B cell (primary cell): ENCODE data around the gene TMEM220. TPM values are rescaled to one million over a fixed set of nuclear protein-coding genes. Genes with fewer than 3 reads are reported as not detected.

Experiments used
- ATAC-seq: fragments of 200-7000 bp; cut with Tn5 transposase; one replicate; pipeline ENCODE4 v1.10.0; 2021; ENCODE audit warnings: low read depth, mild to moderate bottlenecking, moderate number of reproducible peaks, moderate library complexity
- CTCF ChIA-PET: fragments of 350-600 bp; sonication (Branson Sonifier 250); formaldehyde crosslinking; loops from one replicate; lab custom pipeline; 2021; ENCODE audit warnings: antibody characterized with exemption, inconsistent platforms; lab: Charles Lee
- POLR2A ChIA-PET: fragments of 350-600 bp; sonication (Branson Sonifier 250); formaldehyde crosslinking; loops from one replicate; lab custom pipeline; 2021; ENCODE audit warnings: antibody characterized with exemption; lab: Charles Lee
- DNase-seq: peaks from one replicate; pipeline ENCODE4 v3.0.0; 2013
- H2AFZ ChIP-seq: 2 replicates; pipeline ENCODE4 v1.6.1; 2012; ENCODE audit warnings: mild to moderate bottlenecking, low read depth, low read length; ENCODE audit not compliant: insufficient read depth, poor library complexity, severe bottlenecking
- H3K27ac ChIP-seq, 2 donors: 1 replicate in 1 of 2; 2 replicates in 1 of 2; pipeline ENCODE4 v1.5.1; 2012 to 2013; ENCODE audit warnings: low read length in 2 of 2, mild to moderate bottlenecking in 2 of 2, moderate library complexity in 1 of 2
- H3K27me3 ChIP-seq, 4 experiments: fragments of 200-600 bp in 1 of 4; sonication (generic) in 1 of 4; replicated peaks in 1 of 4; 1 replicate in 2 of 4; 2 replicates in 2 of 4; pipeline versions ENCODE4 v1.6.1 to v1.7.0; 2013 to 2016; ENCODE audit warnings: low read length in 3 of 4, mild to moderate bottlenecking in 2 of 4, mixed read lengths in 1 of 4, moderate library complexity in 1 of 4; ENCODE audit not compliant: insufficient read depth in 4 of 4, control insufficient read depth in 3 of 4; ENCODE audit errors: control extremely low read depth in 1 of 4
- H3K36me3 ChIP-seq, 2 experiments: replicated peaks in 1 of 2; 1 replicate in 1 of 2; 2 replicates in 1 of 2; pipeline versions ENCODE4 v1.6.1 to v1.7.1; 2013; ENCODE audit warnings: low read length in 1 of 2; ENCODE audit not compliant: insufficient read depth in 2 of 2, control insufficient read depth in 1 of 2; ENCODE audit errors: control extremely low read depth in 1 of 2, extremely low read depth in 1 of 2
- H3K4me1 ChIP-seq, 2 donors: fragments of 200-600 bp in 1 of 2; sonication (generic) in 1 of 2; 1 replicate in 1 of 2; 2 replicates in 1 of 2; pipeline versions ENCODE4 v1.5.1 to v1.6.1; 2013 to 2017; ENCODE audit warnings: low read length in 2 of 2; ENCODE audit not compliant: control insufficient read depth in 2 of 2, insufficient read depth in 2 of 2
- H3K4me2 ChIP-seq: replicated peaks from 2 replicates; pipeline ENCODE3; 2012; ENCODE audit warnings: mild to moderate bottlenecking, low read depth, low read length; ENCODE audit not compliant: poor library complexity, severe bottlenecking
- H3K4me3 ChIP-seq, 5 experiments: fragments of 200-600 bp in 1 of 5; sonication (generic) in 1 of 5; 1 replicate in 3 of 5; 2 replicates in 2 of 5; pipeline versions ENCODE4 v1.5.1 to v1.7.0; 2011 to 2016; ENCODE audit warnings: low read length in 4 of 5, mild to moderate bottlenecking in 4 of 5, low read depth in 2 of 5, control low read depth in 1 of 5, moderate library complexity in 1 of 5; ENCODE audit not compliant: insufficient read depth in 1 of 5; ENCODE audit errors: control extremely low read depth in 1 of 5, extremely low read depth in 1 of 5
- H3K79me2 ChIP-seq: fragments of 200-600 bp; sonication (generic); one replicate; pipeline ENCODE4 v1.6.0; 2016; ENCODE audit warnings: low read length; ENCODE audit not compliant: control insufficient read depth, insufficient read depth
- H3K9ac ChIP-seq: fragments of 200-600 bp; sonication (generic); 2 replicates; pipeline ENCODE4 v1.6.1; 2017; ENCODE audit warnings: mild to moderate bottlenecking, low read length, moderate library complexity
- H3K9me3 ChIP-seq, 3 donors: one replicate each; pipeline versions ENCODE4 v1.6.1 to v1.7.1; 2013; ENCODE audit warnings: low read length in 2 of 3; ENCODE audit not compliant: control insufficient read depth in 2 of 3, insufficient read depth in 1 of 3; ENCODE audit errors: control extremely low read depth in 1 of 3
- H4K20me1 ChIP-seq: 2 replicates; pipeline ENCODE4 v1.6.0; 2012; ENCODE audit warnings: mild to moderate bottlenecking, low read length; ENCODE audit not compliant: insufficient read depth, control insufficient read depth, poor library complexity, severe bottlenecking
- H3K27ac Mint-ChIP-seq: one replicate; pipeline ENCODE4 v1.8.0; 2021; ENCODE audit warnings: mixed read lengths
- H3K27me3 Mint-ChIP-seq: one replicate; pipeline ENCODE4 v1.8.0; 2021; ENCODE audit warnings: mixed read lengths
- H3K4me1 Mint-ChIP-seq: one replicate; pipeline ENCODE4 v1.8.0; 2021; ENCODE audit warnings: mixed read lengths
- H3K4me3 Mint-ChIP-seq: one replicate; pipeline ENCODE4 v1.8.0; 2021; ENCODE audit warnings: mixed read lengths
- H3K9me3 Mint-ChIP-seq: one replicate; pipeline ENCODE4 v1.8.0; 2022; ENCODE audit warnings: mixed read lengths; ENCODE audit not compliant: insufficient read depth
- EZH2 ChIP-seq: IDR thresholded peaks from 2 replicates; pipeline ENCODE4 v1.6.1; 2012; ENCODE audit warnings: borderline replicate concordance, low read depth, mild to moderate bottlenecking, moderate library complexity, low read length; ENCODE audit not compliant: insufficient read depth, poor library complexity, severe bottlenecking
- WGBS: methylation state at CpG from one replicate; pipeline ENCODE4 v1.1.5; 2013; ENCODE audit warnings: missing lambda C conversion rate; ENCODE audit not compliant: insufficient coverage; 5-methylcytosine and 5-hydroxymethylcytosine counted together
- intact Hi-C: fragments of 100-400 bp; cut with micrococcal nuclease; formaldehyde crosslinking; loops from one replicate; pipeline ENCODE4 v1.10.0; 2022
- polyA plus RNA-seq: library from polyadenylated mRNA; depleted of rRNA; stranded (reverse); fragments of >200 nt; gene quantifications from 2 replicates; pipeline ENCODE4 v1.2.3, GENCODE V29; 2012
- total RNA-seq, 2 donors: library from RNA; stranded (reverse); fragments of 120-200 nt in 1 of 2; gene quantifications; 1 replicate in 1 of 2; 2 replicates in 1 of 2; pipeline versions ENCODE4 v1.2.3 to v1.2.4, GENCODE V29; 2013 to 2022
- TF ChIP-seq, protein P1 (sequence below): fragments of 200-600 bp; IDR thresholded peaks from one replicate; pipeline ENCODE4 v1.8.0; 2022; ENCODE audit warnings: antibody characterized with exemption, mild to moderate bottlenecking

Gene TMEM220
- total and polyA plus RNA-seq, 2 donors (not counting 1 experiment from before 2014, with no cell fraction given) = 2.9 to 7.4 TPM

DNA sequence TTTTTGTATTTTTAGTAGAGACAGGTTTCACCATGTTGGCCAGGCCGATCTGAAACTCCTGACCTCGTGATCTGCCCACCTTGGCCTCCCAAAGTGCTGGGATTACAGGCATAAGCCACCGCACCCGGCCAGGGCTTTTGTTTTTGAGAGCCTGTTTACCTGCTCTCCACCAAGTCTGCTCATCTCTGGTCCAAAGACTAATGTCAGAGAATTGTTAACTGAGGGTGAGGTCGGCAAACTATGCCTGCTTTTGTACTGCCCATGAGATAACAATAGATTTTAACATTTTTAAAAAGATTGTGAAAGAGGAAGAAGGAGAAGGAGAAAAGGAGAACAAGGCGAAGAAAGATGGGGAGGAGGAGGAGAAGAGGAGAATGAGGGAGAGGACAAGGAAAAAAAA lies 48.1 kb upstream of the TMEM220 start:
- Histone ChIP-seq H3K4me1 (peaks cover 0 to 6% of the 10 kb centered on the region in 2 donors), H3K79me2 (no peaks in the 10 kb centered on the region), H4K20me1 (no peaks in the 10 kb centered on the region), H3K9ac (no peak overlapping the region), H3K36me3 (no peaks in the 10 kb centered on the region), H3K4me3 (no peak overlapping the region), H3K27ac (no peak overlapping the region), H2AFZ (no peak overlapping the region), H3K27me3 (no peaks in the 10 kb centered on the region), H3K4me2 (no peak overlapping the region), H3K9me3 (peaks cover 0 to 2% (median 2%) of the 10 kb centered on the region in 3 donors)
- ATAC-seq (no peak), DNase-seq (no peak)
- POLR2A ChIA-PET = no interaction called here
- Mint-ChIP-seq H3K4me1 (peaks cover 5% of the 10 kb centered on the region), H3K9me3 (peaks cover 4% of the 10 kb centered on the region), H3K27ac (no peak overlapping the region), H3K27me3 (peaks cover 2% of the 10 kb centered on the region), H3K4me3 (no peak overlapping the region)
- intact Hi-C loops = no loop called here
- 75% methylated on average over 5 of the region's 6 CpGs for WGBS
- CTCF ChIA-PET = no interaction called here
- no peak for TF ChIP-seq EZH2
- TF ChIP-seq, protein P1, sequence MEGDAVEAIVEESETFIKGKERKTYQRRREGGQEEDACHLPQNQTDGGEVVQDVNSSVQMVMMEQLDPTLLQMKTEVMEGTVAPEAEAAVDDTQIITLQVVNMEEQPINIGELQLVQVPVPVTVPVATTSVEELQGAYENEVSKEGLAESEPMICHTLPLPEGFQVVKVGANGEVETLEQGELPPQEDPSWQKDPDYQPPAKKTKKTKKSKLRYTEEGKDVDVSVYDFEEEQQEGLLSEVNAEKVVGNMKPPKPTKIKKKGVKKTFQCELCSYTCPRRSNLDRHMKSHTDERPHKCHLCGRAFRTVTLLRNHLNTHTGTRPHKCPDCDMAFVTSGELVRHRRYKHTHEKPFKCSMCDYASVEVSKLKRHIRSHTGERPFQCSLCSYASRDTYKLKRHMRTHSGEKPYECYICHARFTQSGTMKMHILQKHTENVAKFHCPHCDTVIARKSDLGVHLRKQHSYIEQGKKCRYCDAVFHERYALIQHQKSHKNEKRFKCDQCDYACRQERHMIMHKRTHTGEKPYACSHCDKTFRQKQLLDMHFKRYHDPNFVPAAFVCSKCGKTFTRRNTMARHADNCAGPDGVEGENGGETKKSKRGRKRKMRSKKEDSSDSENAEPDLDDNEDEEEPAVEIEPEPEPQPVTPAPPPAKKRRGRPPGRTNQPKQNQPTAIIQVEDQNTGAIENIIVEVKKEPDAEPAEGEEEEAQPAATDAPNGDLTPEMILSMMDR = no peak

DNA sequence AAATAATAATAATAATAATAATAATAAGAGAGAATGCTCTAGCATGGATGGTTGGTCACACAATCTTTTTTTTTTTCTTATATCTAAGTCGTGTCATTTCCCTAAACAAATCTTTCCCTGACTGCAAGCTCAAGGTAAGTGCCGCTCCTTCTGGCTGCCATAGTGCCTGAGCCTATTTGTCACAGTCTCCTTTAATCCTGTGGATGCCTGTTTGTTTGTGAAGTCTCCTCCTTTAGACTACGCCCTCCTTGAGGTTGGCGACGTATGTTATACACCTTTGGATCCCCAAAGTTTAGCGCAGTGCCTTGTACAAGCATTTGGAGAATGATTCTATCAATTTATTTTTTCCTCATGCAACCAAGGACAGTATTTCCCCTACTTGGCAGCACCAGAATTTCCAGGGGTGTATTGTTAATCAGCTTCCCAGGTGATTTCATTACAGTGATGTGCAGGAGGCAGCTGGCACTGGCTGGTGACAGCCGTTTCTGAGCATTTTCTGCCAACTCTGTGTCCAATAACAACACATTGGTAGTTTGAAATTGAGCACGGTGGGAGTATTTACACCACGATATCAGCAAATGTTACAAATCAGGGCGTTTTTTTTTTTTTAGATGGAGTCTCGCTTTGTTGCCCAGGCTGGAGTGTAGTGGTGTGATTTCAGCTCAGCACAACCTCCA lies 47.4 kb upstream of the TMEM220 start:
- H3K27me3 Mint-ChIP-seq = peaks cover 2% of the 10 kb centered on the region
- intact Hi-C loops = no loop called here
- H2AFZ ChIP-seq = no peak overlapping the region
- H3K4me3 Mint-ChIP-seq = no peak overlapping the region
- peaks cover 4% of the 10 kb centered on the region for H3K9me3 Mint-ChIP-seq
- ATAC-seq = no peak
- H3K27ac ChIP-seq = no peak overlapping the region
- peaks cover 5% of the 10 kb centered on the region for H3K4me1 Mint-ChIP-seq
- no peak overlapping the region for H3K4me3 ChIP-seq
- H3K4me1 ChIP-seq = peaks cover 0 to 6% of the 10 kb centered on the region in 2 donors
- peaks cover 0 to 2% (median 0%) of the 10 kb centered on the region in 4 experiments for H3K27me3 ChIP-seq
- no peak overlapping the region for H3K4me2 ChIP-seq
- no peak for TF ChIP-seq EZH2
- TF ChIP-seq, protein P1 = no peak
- H3K9ac ChIP-seq = no peak overlapping the region
- no peak overlapping the region for H3K27ac Mint-ChIP-seq
- POLR2A ChIA-PET = no interaction called here
- no peaks in the 10 kb centered on the region for H3K79me2 ChIP-seq
- peaks cover 0 to 4% (median 4%) of the 10 kb centered on the region in 3 donors for H3K9me3 ChIP-seq
- 76% methylated on average over 4 of the region's 11 CpGs for WGBS
- CTCF ChIA-PET = no interaction called here
- DNase-seq = no peak
- no peaks in the 10 kb centered on the region for H4K20me1 ChIP-seq
- H3K36me3 ChIP-seq = no peaks in the 10 kb centered on the region
